HG03460 (cell line): ENCODE measurements around the gene RNF44.
A peak's percentile ranks its signal among the peaks of the same experiment; 100 is the strongest.

ENCODE experiments used
- ATAC-seq: cut with Tn5 transposase; IDR thresholded peaks from one replicate; pipeline ENCODE4 v1.9.1; 2021; ENCODE audit not compliant: unreplicated experiment

RNF44 gene

DNA sequence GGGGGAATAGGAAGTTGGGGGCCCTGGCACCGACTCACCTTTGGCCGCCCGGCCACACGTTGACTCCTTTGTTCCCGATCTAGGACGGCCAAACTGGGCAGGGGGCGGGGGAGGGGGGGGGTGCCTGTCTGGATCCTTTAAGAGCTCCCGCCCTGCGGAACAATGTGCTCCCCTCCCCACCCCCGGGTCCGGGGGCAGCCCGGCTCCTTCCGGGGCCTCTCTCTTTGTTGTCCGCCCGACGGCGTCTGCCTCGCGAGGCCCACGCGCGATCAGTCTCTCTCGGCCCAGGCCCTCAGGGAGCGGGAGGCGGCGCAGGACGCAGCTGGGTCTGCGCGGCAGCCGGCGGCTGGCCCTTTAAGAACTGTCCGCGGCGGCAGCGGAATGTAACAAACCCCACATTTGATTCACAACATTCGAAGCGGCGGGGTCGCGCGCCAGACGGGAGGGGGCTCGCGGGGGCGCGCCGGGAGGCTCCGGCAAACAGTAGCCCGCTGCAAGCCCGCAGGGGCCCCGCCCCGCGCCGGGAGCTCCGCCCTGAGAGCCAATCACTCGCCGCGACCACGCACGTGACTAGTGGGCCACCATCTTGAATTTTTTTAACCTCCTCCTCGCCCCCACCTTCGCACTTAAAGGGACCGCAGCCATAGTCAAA is at the start of gene RNF44:
Gene RNF44 (minus strand): TSS at position 501 of the 652 bp plus-strand sequence. CDS start 4,930 bp downstream, outside the sequence.
- peak; percentile 48 for ATAC-seq

DNA sequence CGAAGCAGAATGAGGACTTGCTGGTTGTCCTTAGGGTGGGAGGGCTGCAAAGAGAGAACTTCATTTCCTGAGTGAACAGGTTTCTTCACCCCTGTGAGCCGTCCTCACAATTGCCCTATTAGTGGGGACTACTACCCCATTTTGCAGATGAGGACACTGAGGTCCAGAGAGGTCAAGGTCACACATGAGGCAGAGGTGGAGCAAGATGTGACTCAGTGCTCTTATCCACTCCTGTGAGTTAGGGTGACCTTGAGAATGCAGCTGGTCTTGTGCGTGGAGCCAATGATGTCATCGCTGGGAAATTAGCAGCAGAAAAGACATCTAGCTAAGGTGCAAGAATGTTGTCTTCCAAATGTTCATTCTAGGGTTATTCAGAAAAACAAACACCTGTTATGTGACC is 45.9 kb upstream of the RNF44 start:
- no peak for ATAC-seq

DNA sequence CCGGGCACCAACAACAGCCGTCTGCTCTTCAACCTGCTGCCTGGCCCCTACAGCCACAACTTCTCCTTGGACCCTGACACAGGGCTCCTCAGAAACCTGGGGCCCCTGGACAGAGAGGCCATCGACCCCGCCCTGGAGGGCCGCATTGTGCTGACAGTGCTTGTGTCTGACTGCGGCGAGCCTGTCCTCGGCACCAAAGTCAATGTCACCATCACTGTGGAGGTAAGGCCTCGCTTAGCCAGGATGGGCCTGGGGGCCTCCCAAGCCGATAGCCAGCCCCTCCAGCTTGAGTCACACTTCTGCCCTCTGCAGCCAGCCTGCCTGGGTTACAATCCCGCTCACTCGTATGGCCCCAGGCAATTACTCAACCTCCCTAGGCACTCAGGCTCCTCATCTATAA is 44.2 kb upstream of the RNF44 start:
- no peak for ATAC-seq

DNA sequence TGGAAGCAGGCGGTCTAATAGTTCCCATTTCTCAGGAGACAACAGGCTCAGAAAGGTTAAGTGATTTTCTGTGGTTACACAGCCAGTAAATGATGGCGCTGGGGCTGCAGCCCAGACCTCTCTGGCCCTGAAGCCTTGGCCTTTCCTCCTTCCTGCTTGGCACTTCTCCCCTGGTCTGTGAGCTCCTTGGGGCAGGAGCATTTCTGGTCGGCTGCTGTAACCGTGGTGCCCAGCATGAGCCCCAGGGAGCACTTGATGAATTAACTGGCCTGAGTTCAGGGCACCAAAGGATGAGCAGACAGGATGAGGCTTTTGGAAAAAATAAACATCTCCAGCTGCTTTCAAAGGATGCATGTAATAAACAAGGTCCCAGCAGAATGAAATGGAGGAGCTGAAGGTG is 42.1 kb upstream of the RNF44 start:
- ATAC-seq, result no peak

DNA sequence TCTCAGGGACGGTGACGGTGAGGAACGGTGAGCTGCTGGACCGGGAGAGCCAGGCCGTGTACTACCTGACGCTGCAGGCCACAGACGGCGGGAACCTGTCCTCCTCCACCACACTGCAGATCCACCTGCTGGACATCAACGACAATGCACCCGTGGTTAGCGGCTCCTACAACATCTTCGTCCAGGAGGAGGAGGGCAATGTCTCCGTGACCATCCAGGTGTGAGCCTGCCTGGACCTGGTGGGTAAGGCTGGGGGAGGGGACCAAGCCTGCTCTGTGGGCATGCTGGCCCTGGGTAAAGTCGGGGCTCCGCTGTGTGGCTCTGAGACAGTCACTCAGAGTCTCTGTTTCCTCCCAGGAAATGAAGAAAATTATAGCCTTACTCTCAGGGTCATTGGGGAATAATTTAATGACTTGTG is 41.2 kb upstream of the RNF44 start:
- no peak for ATAC-seq

DNA sequence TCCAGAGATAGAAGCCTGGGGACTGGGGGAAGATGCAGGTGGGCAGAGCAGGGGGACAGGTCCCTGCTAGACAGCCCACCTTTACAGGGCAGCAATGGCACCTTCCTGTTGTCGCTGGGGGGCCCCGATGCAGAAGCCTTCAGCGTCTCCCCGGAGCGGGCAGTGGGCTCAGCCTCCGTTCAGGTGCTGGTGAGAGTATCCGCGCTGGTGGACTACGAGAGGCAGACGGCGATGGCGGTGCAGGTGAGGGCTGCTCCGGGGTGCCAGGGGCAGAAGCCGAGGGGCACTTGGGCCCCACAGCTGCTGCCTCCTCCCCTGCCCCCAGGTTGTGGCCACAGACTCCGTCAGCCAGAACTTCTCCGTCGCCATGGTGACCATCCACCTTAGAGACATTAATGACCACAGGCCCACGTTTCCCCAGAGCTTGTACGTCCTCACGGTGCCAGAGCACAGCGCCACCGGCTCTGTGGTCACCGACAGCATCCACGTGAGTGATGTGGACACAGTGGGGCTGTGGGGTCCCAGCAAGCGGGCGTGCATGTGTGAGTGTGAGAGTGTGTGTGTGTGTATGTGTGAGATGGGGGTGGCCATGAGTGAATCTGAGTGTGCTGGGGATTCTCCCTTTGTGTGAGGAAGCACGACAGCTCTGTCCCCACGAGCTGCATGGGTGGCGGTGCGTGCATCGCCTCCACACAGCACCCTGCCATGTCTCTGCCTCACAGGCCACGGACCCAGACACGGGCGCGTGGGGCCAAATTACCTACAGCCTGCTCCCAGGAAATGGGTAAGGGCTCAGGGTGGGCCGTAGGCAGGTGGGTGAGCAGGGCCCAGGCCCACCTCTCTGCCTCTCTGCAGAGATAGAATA is 40.3 kb upstream of the RNF44 start:
- ATAC-seq, result no peak

DNA sequence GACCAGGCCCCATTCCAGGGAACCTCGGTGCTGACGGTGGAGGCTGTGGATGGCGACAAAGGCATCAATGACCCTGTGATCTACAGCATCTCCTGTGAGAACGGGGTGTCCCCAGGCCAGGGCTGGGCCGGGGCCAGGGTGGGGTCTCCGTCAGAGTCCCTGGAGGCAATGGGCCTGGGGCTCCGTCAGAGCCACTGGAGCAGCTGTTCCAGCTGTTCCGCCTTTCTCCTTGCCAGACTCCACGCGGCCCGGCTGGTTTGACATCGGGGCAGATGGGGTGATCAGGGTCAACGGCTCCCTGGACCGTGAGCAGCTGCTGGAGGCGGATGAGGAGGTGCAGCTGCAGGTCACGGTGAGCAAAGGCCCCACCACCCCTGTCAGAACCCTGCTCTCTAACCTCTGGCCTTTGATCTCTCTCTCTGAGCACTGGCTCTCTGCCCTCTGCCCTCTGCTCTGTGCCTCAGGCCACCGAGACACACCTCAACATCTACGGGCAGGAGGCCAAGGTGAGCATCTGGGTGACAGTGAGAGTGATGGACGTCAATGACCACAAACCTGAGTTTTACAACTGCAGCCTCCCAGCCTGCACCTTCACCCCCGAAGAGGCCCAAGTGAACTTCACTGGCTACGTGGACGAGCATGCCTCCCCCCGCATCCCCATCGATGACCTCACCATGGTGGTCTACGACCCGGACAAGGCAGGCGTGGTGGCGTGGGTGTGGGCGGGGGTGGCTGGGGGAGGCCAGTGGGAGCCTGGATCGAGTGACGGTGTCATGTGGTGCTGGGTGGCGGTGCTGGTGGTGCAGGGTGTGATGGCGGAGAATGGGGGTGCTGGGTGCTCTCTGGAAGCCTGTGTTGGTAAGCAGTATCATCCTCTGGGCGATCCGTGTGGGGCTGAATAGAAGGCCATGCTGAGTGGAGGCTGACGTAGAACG is 38.6 kb upstream of the RNF44 start:
- ATAC-seq, result no peak

DNA sequence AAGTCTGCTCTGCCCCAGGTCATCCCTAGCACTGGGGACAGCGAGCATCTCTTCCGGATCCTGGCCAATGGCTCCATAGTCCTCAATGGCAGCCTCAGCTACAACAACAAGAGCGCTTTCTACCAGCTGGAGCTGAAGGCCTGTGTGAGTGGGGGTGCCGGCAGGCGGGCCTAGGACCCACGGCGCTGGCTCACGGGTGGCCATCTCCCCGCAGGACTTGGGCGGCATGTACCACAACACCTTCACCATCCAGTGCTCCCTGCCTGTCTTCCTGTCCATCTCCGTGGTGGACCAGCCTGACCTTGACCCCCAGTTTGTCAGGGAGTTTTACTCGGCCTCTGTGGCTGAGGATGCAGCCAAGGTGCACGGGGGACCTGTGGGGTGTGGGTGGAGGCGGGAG is 37.9 kb upstream of the RNF44 start:
- no peak for ATAC-seq

DNA sequence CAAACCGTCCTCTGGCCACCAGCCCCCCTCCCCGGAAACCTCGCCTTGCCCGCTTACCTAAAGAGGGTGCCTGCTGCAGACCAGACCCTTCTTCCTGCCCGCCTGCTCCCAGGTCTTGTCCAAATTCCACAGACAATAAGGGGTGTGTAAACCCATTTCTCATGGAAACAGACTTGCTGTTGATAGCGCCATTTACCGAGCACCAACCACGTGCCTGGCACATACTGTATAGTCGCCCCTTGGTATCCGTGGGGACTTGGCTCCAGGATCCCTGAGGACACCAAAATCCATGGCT is 37.0 kb upstream of the RNF44 start:
- ATAC-seq, result no peak

DNA sequence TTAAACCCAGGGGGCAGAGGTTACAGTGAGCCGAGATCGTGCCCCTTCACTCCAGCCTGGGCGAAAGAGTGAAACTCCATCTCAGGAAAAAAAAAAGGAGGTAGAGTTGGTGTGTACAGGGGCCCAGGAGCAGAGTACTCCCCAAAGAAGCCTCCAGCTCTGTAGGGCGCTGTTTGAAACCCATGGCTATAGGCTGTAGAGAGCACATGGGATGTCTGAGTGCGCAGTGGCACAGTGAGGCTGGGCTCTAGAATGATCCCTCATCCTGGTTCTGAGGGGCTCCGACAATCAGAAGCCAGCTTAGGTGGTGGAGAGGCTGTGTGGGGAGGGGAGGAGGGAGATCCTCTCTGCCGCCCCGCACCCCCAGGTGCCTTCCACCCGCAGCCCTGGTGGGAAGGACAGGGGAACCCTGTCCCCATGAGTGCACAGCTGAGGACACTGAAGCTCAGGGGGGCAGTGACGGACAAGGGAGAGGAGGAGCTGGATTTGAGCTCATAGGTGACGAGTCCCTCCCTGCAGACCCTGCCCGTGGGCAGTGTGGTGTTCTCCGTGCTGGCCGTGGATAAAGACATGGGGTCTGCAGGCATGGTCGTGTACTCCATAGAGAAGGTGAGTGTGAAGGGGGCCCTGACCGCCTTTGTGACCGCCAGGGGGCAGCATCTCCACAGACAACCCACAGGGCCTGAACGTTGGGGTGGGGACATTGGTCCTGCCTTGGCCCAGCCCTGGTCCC is 36.5 kb upstream of the RNF44 start:
- no peak for ATAC-seq

DNA sequence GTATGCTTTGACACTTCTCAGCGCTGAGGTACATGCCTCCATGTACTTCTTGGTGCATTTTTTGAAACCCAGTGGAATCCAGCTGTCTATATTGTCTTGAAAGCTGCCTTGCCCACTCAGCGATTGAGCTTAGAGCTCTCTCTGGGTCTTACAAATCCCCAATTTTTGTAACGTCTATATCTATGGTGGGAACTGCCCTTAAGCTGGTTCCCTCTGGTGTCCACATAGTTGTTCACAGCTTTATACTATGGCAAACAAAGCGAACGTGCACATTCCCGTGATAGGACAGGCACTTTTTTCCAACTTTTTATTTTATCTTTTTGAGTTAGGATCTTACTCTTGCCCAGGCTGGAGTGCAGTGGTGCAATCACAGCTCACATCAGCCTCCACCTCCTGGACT is 32.8 kb upstream of the RNF44 start:
- no peak for ATAC-seq

DNA sequence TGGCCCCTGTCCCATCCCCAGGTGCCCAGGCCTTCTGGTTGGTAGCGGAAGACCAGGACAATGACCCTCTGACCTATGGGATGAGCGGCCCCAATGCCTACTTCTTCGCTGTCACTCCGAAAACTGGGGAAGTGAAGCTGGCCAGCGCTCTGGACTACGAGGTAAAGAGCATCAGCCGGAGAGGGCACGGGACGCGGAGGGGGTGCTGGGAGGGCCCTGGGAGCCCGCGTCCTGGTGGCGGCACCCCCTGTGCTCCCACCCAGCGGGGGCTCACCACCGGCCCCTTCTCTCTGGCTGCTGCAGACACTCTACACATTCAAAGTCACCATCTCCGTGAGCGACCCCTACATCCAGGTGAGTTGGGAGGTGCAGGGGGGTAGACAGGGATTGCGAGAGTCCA is 31.5 kb upstream of the RNF44 start:
- no peak for ATAC-seq

DNA sequence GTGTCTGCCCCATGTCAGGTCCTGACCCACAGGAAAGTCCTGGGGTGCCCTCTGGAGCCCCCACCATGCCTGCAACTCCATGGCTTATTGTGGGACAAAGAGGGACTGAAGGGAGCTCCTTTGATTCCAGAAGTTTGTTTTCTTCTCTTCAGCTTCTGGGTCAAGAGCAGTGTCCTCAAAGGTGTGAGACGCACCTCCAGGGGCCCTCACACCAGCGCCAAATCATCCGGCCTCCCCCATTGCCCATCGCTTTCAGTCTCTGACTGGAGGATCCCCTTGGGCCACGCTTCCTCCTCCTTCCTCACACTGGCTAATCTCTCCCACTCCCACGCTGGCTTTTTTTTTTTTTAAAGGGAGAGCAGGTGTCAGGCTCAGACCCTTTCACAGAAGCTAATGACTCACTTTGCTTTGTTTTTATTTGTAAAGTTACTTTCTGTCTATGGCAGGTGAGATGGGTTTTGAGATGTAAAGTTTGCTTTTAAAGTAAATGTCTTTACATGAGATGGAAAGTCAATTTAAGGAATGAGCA is 28.6 kb upstream of the RNF44 start:
- no peak for ATAC-seq

DNA sequence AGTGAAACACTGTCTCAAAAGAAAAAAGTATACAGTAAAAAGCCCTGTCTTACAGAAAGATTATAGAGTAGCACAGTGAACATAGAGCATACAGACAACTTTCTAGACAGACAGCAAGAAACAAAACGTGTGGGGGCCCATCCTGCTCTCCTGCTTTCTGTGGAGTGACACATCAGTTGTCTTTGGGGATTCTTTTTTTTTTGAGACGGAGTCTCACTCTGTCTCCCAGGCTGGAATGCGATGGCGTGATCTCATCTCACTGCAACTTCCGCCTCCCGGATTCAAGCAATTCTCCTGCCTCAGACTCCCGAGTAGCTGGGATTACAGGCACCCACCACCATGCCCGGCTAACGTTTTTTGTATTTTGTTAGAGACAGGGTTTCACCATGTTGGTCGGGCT is 26.8 kb upstream of the RNF44 start:
- ATAC-seq, result no peak

DNA sequence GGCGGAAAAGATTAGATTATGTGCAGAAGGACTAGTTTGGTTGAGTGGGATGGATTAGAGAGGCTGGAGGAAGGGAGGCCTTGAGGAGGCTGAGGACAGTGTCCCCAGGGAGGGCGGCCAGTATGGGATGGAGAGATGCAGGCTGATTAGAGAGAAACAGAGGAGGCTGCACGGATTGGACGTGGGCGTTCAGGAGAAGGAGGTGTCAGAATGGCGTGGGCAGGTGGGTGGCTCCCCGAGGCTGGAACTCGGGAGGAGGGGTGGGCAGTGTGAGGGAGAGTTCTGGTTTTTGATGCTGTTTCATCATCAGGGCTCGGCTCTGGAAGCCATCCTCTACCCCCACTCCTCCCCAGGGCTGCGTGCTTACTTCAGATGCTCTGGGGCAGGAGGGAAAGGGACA is 25.0 kb upstream of the RNF44 start:
- no peak for ATAC-seq

DNA sequence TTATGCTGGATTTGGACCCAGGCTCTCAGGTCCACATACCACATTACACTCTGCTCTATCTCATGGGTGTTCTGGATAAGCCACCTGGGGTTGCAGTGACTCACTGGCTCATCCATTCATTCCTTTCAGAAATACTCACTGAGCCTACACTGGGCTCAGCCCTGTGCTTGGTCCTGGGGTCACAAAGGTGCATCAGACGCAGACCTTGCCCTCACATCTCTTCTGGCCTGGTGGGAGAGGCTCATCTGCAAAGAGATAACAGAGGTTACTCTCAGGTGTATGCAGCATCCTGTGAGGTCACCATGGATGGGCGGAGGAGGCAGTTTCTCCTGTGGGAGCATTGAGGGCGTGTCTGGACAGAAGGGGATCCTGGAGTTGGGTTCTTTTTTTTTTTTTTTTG is 24.1 kb upstream of the RNF44 start:
- no peak for ATAC-seq

DNA sequence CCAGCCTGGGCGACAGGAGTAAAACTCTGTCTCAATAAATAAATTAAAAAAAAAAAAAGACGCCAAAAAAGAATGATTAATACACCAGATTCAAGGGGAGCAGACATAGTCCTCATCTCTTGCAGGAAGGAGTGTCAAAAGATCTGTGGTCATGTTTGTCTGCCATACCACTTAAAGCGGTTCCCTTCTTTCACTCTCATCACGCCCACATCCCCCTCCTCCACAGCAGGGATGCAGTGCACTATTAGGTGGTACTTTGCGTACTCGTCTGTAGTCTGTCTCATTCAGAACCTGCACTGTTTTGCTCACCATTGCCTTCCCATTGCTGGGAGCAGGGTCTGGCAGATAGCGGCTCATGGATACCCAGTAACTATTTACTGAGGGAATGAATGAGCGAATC is 23.2 kb upstream of the RNF44 start:
- no peak for ATAC-seq

DNA sequence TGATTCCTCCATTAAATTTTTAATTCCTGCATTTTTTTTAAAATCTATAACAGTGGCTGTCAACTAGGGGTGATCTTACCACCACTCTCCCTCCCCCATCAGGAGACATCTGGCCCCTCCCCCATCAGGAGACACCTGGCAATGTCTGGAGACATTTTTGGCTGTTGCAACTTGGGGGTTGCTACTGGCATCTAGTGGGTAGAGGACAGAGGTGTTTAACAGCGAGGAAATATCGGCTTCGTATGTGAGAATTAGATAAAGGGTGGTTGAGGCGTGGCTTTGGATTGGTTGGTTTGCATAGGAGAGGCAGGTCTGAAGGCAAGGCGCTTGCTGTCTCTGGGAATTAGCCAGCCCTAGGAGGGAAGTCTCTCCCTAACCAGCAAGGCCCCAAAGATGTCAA is 22.5 kb upstream of the RNF44 start:
- no peak for ATAC-seq

DNA sequence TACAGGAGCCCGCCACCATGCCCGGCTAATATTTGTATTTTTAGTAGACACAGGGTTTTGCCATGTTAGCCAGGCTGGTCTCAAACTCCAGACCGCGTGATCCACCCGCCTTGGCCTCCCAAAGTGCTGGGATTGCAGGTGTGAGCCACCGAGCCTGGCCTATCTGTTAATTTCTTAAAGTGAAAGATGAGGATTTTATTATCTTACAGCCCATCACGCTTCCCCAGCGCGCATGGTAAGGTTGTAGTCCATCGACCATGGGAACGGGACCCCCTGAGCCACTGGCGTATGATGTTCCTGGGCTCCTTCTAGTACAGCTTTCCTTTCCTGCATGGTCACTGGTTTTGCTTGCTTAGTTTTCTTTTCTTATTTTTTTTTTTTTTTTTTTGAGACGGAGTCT is 20.6 kb upstream of the RNF44 start:
- ATAC-seq, result no peak

DNA sequence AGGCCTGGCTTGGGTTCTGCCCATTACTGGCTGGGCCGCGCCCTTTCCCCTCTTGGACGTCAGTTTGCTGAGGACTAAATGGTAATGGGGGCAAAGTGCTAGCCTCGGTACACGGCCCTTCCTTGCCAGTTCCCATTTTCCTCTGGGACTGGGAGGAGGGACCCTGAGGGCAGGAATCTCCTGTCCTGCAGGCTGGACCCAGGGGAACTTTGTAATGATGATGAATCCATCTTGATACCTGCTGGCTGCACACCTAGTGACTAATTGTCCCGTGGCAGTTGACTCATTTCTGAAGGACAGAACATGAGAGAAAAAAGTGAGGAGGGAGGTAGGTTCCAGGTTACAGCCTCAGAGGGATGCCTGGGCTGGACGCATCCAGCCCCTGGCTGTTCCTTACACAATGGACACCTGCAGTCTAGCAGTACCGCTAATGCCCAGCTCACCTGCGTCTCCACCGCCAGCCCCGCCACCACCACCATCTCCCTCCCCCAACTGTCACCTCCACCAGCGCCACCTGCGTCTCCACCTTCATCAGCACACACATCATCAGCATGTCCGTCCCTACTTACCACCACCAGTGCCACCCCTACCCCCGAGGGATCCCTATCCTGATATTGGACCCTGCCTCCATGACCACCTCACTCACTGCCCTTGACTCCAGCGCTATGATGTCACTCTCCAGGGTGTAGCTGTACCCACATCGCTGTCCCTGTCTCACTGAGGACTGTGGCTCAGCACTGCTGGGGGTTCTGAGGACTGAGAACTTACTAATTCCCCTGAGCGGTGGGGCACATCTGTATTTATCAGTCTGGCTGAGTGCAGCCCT is 16.3 kb upstream of the RNF44 start:
- ATAC-seq, result no peak
